AG04450 (cell line): ENCODE results near the gene TNNT2. TPM values are rescaled to one million over a fixed set of nuclear protein-coding genes. Genes with fewer than 3 reads are reported as not detected.

Experiments
- CTCF ChIA-PET: fragments of 300-600, 350-600 bp; formaldehyde crosslinking; extraction: SDS; loops from one replicate; lab custom pipeline; 2022; ENCODE audit warnings: antibody characterized with exemption, inconsistent platforms; lab: Charles Lee
- POLR2A ChIA-PET: fragments of 350-600 bp; formaldehyde crosslinking; extraction: SDS; loops from one replicate; lab custom pipeline; 2021; ENCODE audit warnings: antibody characterized with exemption, inconsistent platforms; lab: Yijun Ruan, JAX
- DNase-seq: peaks from one replicate; pipeline ENCODE4 v3.0.0-alpha.2; 2011; ENCODE audit warnings: low read depth, low spot score
- H3K27ac ChIP-seq: one replicate; pipeline ENCODE4 v1.5.1; 2012; ENCODE audit warnings: low read depth, low read length, control low read depth
- H3K27me3 ChIP-seq: one replicate; pipeline ENCODE4 v1.6.0; 2012; ENCODE audit warnings: low read length; ENCODE audit not compliant: control insufficient read depth, insufficient read depth
- H3K4me3 ChIP-seq: 2 replicates; pipeline ENCODE4 v1.5.1; 2011; ENCODE audit warnings: mild to moderate bottlenecking, low read depth, low read length, control low read depth
- H3K9me3 ChIP-seq: 2 replicates; pipeline ENCODE4 v1.5.1; 2012; ENCODE audit warnings: low read length; ENCODE audit not compliant: control insufficient read depth, insufficient read depth
- polyA plus RNA-seq: library from polyadenylated mRNA; depleted of rRNA; stranded (reverse); fragments of >200 nt; gene quantifications from 2 replicates; pipeline ENCODE4 v1.2.3, GENCODE V29; 2011
- TF ChIP-seq, protein P1 (sequence below): IDR thresholded peaks from 2 replicates; pipeline ENCODE4 v1.5.1; 2011; ENCODE audit warnings: low read depth, low read length, control low read depth, inconsistent platforms

Gene TNNT2
- polyA plus RNA-seq, 1 experiment, result 2.3 TPM

DNA sequence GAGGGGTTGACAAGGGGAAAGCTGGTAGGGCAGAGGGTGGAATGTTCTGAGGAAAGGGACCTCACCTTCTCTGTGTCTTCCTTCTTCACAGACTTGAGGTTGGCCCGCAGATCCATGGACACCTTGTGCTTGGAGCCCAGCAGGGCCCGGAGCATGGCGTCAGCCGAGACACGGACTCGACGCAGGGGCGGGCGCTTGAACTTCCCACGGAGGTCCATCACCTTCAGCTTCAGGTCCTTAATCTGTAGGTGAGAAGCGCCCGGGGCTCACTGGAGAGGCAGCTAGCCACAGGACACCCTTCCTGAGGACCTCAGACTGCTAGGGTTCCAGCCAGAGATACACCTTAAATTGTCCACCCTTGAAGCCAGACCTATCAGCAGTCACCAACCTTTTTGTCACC, 33.8 kb upstream of the TNNT2 start:
- TF ChIP-seq, protein P1, sequence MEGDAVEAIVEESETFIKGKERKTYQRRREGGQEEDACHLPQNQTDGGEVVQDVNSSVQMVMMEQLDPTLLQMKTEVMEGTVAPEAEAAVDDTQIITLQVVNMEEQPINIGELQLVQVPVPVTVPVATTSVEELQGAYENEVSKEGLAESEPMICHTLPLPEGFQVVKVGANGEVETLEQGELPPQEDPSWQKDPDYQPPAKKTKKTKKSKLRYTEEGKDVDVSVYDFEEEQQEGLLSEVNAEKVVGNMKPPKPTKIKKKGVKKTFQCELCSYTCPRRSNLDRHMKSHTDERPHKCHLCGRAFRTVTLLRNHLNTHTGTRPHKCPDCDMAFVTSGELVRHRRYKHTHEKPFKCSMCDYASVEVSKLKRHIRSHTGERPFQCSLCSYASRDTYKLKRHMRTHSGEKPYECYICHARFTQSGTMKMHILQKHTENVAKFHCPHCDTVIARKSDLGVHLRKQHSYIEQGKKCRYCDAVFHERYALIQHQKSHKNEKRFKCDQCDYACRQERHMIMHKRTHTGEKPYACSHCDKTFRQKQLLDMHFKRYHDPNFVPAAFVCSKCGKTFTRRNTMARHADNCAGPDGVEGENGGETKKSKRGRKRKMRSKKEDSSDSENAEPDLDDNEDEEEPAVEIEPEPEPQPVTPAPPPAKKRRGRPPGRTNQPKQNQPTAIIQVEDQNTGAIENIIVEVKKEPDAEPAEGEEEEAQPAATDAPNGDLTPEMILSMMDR, result no peak
- no peak overlapping the region for H3K27ac ChIP-seq
- CTCF ChIA-PET, result interaction anchor here (0.8 to 4.0 kb wide), 6 partner anchors 10 to 157 kb away, joined by 3 to 44 read pairs (median 4); no protein-coding TSS in a partner anchor
- peaks cover 50% of the 10 kb centered on the region for H3K27me3 ChIP-seq
- no peak for DNase-seq
- H3K9me3 ChIP-seq, result peaks cover 14% of the 10 kb centered on the region
- H3K4me3 ChIP-seq, result no peak overlapping the region
- POLR2A ChIA-PET, result no interaction called here

GRCh38 chr1:201409440-201409839, 32.0 kb upstream of the TNNT2 start:
- Histone ChIP-seq H3K4me3 (no peak overlapping the region), H3K27ac (no peak overlapping the region), H3K9me3 (peaks cover 3% of the 10 kb centered on the region; the same call in 1 of the 2 replicates), H3K27me3 (peaks cover 48% of the 10 kb centered on the region)
- no peak for DNase-seq
- TF ChIP-seq, protein P1, result no peak
- CTCF ChIA-PET, result interaction anchor here (0.5 to 4.0 kb wide), 17 partner anchors 9 to 458 kb away, joined by 3 to 44 read pairs (median 4); partner anchors contain the start of gene TNNI1
- POLR2A ChIA-PET, result interaction anchor here (0.6 kb wide), 1 partner anchor 16 kb away, joined by 3 read pairs; no protein-coding TSS in a partner anchor

- ChIA-PET POLR2A (interaction anchor here (0.6 kb wide), 1 partner anchor 16 kb away, joined by 3 read pairs; no protein-coding TSS in a partner anchor), CTCF (interaction anchor here (0.5 to 4.0 kb wide), 16 partner anchors 9 to 459 kb away, joined by 3 to 44 read pairs (median 4); partner anchors contain the start of gene TNNI1)
- Histone ChIP-seq H3K4me3 (no peak overlapping the region), H3K9me3 (no peaks in the 10 kb centered on the region), H3K27me3 (peaks cover 53% of the 10 kb centered on the region), H3K27ac (no peak overlapping the region)
- DNase-seq, result no peak
- TF ChIP-seq, protein P1, result no peak
Observed at GRCh38 chr1:201408834-201409200, 31.3 kb upstream of the TNNT2 start.

- peak; percentile 43 for DNase-seq
Observed at GRCh38 chr1:201408176-201408833, 30.8 kb upstream of the TNNT2 start.

More at GRCh38 chr1:201408176-201408833, 30.8 kb upstream of the TNNT2 start:
- Histone ChIP-seq H3K4me3 (no peak overlapping the region), H3K27ac (no peak overlapping the region), H3K9me3 (no peaks in the 10 kb centered on the region), H3K27me3 (peaks cover 56% of the 10 kb centered on the region)
- ChIA-PET CTCF (interaction anchor here (0.9 to 4.0 kb wide), 13 partner anchors 10 to 154 kb away, joined by 3 to 44 read pairs (median 7); partner anchors contain the start of gene TNNI1), POLR2A (no interaction called here)
- TF ChIP-seq, protein P1, result peak; percentile 99
